ENCODE results near the gene USP22.
A peak's percentile ranks its signal among the peaks of the same experiment; 100 is the strongest.
"Not testable (repeated sequence)": the region's sequence is repeated elsewhere in the genome, so short reads cannot be mapped to it uniquely, and the experiment has no call there.

The USP22 gene

GRCh38 chr17:21042458-21043295 lies at the start of gene USP22:
USP22 (minus strand) TSS chr17:21043011; CDS start chr17:21042835, 176 bp downstream.
- peak; percentile 98 for DNase-seq (ENCODE audit: low spot score)

GRCh38 chr17:21090902-21091618 lies 48.2 kb upstream of the USP22 start:
- DNase-seq (ENCODE audit: low spot score) = no peak

GRCh38 chr17:21089933-21090901 lies 47.4 kb upstream of the USP22 start:
- no peak for DNase-seq (ENCODE audit: low spot score)

- DNase-seq (ENCODE audit: low spot score) = peak; percentile 47
These were observed 46.3 kb upstream of the USP22 start for GRCh38 chr17:21089145-21089544.

- no peak for DNase-seq (ENCODE audit: low spot score)
These were observed 42.9 kb upstream of the USP22 start for GRCh38 chr17:21085707-21086106.

GRCh38 chr17:21085280-21085679 lies 42.5 kb upstream of the USP22 start:
- not testable (repeated sequence) for DNase-seq (ENCODE audit: low spot score)

- no peak for DNase-seq (ENCODE audit: low spot score)
These were observed 39.2 kb upstream of the USP22 start for GRCh38 chr17:21082001-21082436.

GRCh38 chr17:21079196-21079595 lies 36.4 kb upstream of the USP22 start:
- no peak for DNase-seq (ENCODE audit: low spot score)

- no peak for DNase-seq (ENCODE audit: low spot score)
These were observed 35.4 kb upstream of the USP22 start for GRCh38 chr17:21078016-21078780.

GRCh38 chr17:21077281-21077680 lies 34.5 kb upstream of the USP22 start:
- no peak for DNase-seq (ENCODE audit: low spot score)

- DNase-seq (ENCODE audit: low spot score) = no peak
These were observed 33.4 kb upstream of the USP22 start for GRCh38 chr17:21076242-21076641.

GRCh38 chr17:21075739-21076085 lies 32.9 kb upstream of the USP22 start:
- DNase-seq (ENCODE audit: low spot score) = no peak

- no peak for DNase-seq (ENCODE audit: low spot score)
These were observed 30.0 kb upstream of the USP22 start for GRCh38 chr17:21072745-21073197.

GRCh38 chr17:21066394-21066793 lies 23.6 kb upstream of the USP22 start:
- DNase-seq (ENCODE audit: low spot score) = peak; percentile 37

- no peak for DNase-seq (ENCODE audit: low spot score)
These were observed 19.2 kb upstream of the USP22 start for GRCh38 chr17:21061971-21062526.

- no peak for DNase-seq (ENCODE audit: low spot score)
These were observed 18.5 kb upstream of the USP22 start for GRCh38 chr17:21061158-21061835.

- no peak for DNase-seq (ENCODE audit: low spot score)
These were observed 16.9 kb upstream of the USP22 start for GRCh38 chr17:21059761-21060160.

GRCh38 chr17:21058098-21058893 lies 15.5 kb upstream of the USP22 start:
- DNase-seq (ENCODE audit: low spot score) = peak; percentile 62

GRCh38 chr17:21053056-21053455 lies 10.2 kb upstream of the USP22 start:
- DNase-seq (ENCODE audit: low spot score) = not testable (repeated sequence)

All from GM03348 (cell line).